Posterior cingulate gyrus (tissue), 11 donors: ENCODE data around the gene KCNH4.

Source experiments
- DNase-seq, 10 donors: peaks; one replicate each; pipeline versions ENCODE4 v3.0.0 to v3.0.0-alpha.2; 2020 to 2021; ENCODE audit warnings: mixed read lengths in 3 of 10
- intact Hi-C: fragments of 100-400 bp; cut with DNase I; formaldehyde crosslinking; loops from one replicate; pipeline ENCODE4 v1.15.1; 2023

The KCNH4 gene

DNA sequence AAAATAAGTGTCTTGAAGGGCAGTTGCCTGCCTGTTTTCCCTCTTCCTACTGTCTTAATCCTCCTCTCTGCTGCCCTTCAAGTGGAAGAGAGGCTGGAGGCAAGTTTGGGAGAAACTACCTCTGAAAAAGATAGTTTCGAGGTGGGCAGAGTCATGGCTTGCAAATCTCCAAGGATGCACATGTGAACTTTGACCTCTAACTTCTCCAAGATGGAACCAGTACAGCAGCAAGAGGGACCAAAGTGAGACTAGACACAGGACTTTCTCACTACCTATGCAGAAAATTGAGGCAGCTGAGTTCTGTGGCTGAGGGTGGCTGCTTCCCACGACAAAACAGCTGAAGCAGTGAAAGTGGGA, 887 bp upstream of the KCNH4 start:
- DNase-seq, result no peak
- intact Hi-C loops, result loop anchor here (5.0 kb wide), 2 partner anchors 65 to 95 kb away; partner anchors contain the start of gene STAT5B

- intact Hi-C loops, result loop anchor here (5.0 kb wide), 2 partner anchors 63 to 97 kb away; partner anchors contain the start of gene STAT5B
Measured at GRCh38 chr17:42180411-42180921, 476 bp downstream of the KCNH4 start.

DNA sequence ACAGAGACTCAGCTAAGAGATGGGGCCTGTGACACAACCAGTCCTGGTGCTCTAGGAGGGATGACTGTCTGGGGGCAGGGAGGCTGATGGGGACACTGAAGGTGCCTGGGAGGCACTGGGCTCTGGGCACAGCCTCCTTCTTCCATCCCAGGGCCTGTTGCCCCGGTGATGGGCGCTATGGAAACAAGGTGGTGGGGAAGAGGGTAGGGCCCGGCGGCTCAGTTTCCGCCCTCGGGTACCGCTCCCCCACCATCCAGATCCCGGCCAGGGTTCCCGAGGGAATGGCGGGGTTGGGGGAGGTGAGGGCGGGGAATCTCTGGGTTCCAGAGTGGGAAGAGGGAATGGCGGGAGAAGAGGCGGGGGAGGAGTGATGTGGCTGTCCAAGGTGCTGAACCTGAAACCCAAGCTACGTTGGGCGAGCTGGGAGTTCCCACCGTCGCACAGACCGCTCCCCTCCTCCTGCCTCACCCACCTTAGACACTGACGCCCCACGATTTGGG, 981 bp downstream of the KCNH4 start:
- DNase-seq, result peak in 1 of 10 donors; percentile 27
- intact Hi-C loops, result loop anchor here (5.0 kb wide), 2 partner anchors 63 to 97 kb away; partner anchors contain the start of gene STAT5B

More at GRCh38 chr17:42180411-42180921, 476 bp downstream of the KCNH4 start:
- DNase-seq, result no peak

DNA sequence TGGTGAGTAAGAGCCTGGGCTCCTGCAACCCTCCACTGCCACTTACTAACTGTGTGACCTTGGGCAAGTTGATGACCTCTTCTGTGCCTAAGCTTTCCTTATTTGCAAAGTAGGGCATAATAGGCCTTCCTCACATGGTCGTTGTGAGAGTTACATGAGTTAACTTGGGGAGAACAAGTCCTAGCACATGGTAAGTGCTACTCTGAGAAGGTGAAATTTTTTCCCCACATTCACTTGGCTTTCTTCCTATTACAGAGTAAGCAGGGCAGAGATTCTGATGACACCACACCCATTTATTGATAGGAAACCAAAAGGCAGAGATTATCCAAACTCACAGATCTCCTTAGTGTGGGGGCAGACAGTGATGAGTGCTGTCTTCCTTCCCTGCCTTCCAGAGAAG, 1.6 kb downstream of the KCNH4 start:
- intact Hi-C loops, result no loop called here
- no peak for DNase-seq

- intact Hi-C loops, result no loop called here
- no peak for DNase-seq
Measured at GRCh38 chr17:42178817-42179216, 2.1 kb downstream of the KCNH4 start.

- intact Hi-C loops, result no loop called here
- DNase-seq, result no peak
Measured at GRCh38 chr17:42177684-42178083, 3.3 kb downstream of the KCNH4 start.

GRCh38 chr17:42174126-42174783, 6.7 kb downstream of the KCNH4 start:
- intact Hi-C loops, result no loop called here
- DNase-seq, result peak in 8 of 10 donors; percentile 52 to 95 (median 71)

DNA sequence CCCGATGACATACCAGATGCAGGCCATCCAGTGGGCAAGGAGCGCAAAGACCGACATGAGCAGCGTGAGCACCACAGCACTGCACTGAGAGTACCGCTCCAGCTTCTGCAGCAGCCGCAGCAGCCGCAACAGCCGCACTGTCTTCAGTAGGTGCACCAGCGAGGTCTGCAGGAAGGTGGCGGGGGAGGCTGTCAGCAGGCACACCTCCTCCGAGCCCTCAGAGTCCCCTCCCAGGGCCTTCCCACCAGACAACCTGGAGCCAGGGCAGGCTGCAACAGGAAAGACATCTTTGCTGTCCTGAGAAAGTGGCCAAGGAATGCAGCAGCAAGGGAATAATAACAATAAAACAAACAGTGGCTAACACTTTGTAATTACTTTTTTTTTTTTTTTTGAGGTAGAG, 9.1 kb downstream of the KCNH4 start:
- intact Hi-C loops, result no loop called here
- no peak for DNase-seq

DNA sequence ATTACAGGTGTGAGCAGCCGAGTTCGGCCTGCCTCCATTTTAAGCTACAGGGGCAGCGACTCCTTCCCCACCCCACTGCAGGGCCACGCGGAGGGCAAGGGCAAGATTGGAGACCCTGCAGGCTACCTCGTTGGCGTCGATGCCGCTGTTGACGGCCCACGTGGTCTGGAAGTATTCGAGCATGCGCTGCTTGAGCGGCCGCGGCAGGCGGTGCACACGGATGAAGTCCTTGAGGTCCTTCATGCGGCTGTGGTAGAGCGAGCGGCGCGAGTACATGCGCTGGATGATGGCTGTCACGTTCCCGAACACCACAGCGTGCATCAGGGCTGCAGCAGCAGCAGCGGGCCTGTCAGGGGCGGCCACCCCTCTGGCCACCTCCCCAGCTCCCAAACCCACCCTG, 11.6 kb downstream of the KCNH4 start:
- DNase-seq, result no peak
- intact Hi-C loops, result no loop called here

DNA sequence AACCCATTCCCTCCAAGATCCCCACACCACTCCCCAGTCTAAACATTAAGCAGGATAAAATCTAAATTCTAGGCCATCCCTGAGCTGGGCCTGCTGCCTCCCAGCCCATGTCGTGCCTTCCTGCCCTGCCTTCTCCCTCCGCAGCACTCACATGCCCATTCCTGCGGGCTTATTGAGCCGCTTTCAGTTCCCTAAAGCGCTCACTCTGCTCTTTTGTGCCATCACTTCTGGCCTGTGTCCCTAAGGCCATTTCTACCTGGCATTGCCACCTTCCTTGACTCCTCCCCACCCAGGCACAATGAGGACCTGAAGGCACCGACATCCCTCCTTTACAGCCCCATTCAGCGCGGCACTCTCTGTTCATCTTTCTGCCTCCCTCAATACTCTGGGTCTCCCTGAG, 13.1 kb downstream of the KCNH4 start:
- intact Hi-C loops, result no loop called here
- DNase-seq, result no peak

DNA sequence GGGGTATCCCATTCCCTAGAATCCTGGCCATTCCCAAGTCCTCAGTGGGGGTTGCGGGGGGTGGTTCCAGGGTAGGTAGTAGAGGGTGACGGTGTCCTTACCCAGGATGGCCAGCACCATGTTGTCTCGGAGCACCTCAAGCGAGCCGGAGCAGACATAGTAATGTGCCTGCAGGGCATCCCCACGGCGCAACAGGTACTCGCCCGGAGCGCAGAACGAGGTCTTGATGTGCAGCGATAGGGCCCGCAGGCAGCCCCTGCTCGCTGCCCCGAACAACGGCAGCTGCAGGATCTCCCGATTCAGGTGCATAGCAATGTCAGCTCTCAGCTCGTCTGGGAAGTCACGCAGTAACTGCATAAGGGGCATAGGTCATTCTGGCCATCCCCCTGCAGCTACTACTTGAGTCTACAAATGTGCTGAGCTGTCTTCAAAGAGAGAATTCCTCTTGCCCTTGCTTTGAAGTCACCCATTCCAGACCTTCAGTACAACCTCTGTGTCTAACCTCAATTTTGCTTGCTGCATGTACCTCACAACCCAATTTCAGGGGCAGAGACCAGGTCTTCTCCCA, 14.7 kb downstream of the KCNH4 start:
- intact Hi-C loops, result no loop called here
- peak in 1 of 10 donors; percentile 59 for DNase-seq

- DNase-seq, result no peak
- intact Hi-C loops, result no loop called here
Measured at GRCh38 chr17:42165751-42166150, 15.2 kb downstream of the KCNH4 start.

DNA sequence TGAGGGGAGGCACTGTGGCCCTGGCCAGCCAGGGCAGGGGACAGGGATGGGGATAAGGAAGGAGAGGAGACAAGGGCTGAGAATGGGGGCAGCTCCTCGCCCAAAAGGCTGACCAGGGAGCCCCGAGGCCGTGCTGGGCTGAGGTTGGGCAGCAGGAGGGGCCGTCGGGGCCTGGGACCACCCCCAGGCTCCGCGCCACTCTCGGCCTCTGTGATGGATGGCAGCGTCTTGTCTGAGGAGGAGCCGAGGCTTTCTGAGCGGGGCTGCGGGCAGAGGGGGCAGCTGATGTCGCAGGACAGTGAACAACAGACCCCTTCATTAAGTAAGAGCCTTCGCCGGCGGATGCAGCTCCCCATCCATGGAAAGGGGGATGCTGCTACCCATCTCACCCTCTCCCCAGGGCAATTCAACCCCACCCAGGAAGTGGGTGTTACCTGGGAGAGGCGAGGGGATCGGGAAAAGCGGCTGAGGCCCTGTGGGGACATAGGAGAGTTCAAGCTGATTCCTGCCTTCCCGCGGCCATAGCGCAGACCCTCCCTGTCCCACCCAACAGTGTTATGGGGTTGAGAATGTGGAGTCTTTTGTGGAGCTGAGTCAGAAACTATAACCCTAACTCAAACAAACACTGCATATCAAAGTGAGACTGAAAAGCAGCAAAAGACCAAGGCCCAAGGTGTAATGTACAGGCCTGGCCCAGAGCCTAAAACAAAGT, 17.1 kb downstream of the KCNH4 start:
- intact Hi-C loops, result no loop called here
- no peak for DNase-seq

DNA sequence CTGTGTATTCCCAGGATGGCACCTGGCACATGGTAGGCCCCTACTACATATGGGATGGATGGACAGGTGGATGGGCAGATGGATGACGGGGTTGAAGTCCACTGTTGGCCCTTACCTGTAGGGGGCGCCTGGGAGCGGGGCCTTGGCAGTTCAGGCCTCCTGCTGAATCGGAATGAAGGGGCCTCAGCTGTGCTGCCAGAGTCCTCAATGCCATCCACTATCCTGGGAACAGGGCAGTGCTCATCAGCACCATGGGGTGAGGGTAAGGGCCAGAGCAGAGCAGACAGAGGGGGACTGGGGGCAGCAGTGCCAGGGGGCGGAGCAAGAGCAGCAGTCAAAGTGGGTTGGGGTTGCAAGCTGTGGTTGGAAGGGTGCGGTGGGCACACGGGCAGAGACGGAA, 17.8 kb downstream of the KCNH4 start:
- DNase-seq, result peak in 1 of 10 donors; percentile 64
- intact Hi-C loops, result no loop called here

GRCh38 chr17:42160531-42160910, 20.4 kb downstream of the KCNH4 start:
- peak in 1 of 10 donors; percentile 27 for DNase-seq

GRCh38 chr17:42159796-42160530, 21.0 kb downstream of the KCNH4 start:
- intact Hi-C loops, result no loop called here

More at GRCh38 chr17:42160531-42160910, 20.4 kb downstream of the KCNH4 start:
- intact Hi-C loops, result no loop called here

GRCh38 chr17:42155614-42156045, 25.3 kb downstream of the KCNH4 start:
- intact Hi-C loops, result loop anchor here (2.0 kb wide), 1 partner anchor 35 kb away; the partner anchor contains the start of gene KAT2A
- no peak for DNase-seq

More at GRCh38 chr17:42159796-42160530, 21.0 kb downstream of the KCNH4 start:
- DNase-seq, result peak in 2 of 10 donors; percentile 41 to 67

DNA sequence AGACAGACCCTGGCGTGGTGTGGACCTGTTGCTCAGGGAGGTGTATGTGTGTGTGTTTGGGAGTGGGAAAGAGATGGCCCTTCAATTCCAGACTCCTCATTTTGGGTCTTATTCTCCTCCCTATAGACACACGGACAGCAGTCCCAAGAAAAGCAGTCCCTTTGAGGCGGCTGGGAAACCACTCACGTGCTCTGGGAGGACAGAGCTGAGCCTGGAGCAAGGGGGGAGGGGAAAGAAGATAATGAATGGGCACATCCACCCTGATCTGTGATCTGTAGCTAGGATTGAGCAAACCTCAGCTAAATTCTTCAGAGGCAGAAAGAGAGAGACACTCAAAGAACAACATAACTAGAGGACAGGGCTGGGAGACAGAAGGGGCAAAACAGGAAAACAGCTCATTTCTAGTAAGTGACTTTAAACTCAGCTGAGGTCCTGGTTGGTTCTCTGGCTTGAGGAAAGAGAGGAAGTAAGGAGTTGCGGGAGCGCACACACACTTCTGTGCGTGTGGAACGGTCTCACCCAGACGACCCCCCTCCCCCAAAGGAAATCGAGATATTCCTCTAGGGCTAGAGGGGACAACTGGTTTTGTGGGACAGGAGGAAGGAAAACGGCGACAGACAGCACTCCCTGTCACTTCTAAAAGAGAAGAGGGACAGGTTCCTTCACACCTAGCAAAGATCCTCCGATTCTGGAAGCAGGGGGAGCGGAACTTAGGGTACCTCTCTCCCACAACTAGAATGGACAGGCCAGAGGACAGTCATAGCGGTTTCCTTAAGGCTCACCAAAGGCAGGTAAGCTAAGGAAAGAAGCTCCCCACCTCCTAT, 26.8 kb downstream of the KCNH4 start:
- intact Hi-C loops, result loop anchor here (2.0 kb wide), 1 partner anchor 33 kb away; the partner anchor contains the start of gene KAT2A
- DNase-seq, result peak in 1 of 10 donors; percentile 6

- intact Hi-C loops, result no loop called here
- peak in 1 of 10 donors; percentile 12 for DNase-seq
Measured at GRCh38 chr17:42146911-42147607, 33.9 kb downstream of the KCNH4 start.
